GM19324 (cell line): ENCODE data around the gene DHH.

Source experiments
- ATAC-seq: cut with Tn5 transposase; IDR thresholded peaks from one replicate; pipeline ENCODE4 v1.9.1; 2021; ENCODE audit warnings: mild to moderate bottlenecking, moderate library complexity; ENCODE audit not compliant: unreplicated experiment, low FRiP score

DHH gene

GRCh38 chr12:49109641-49110463 is 15.3 kb upstream of the DHH start:
- no peak for ATAC-seq

GRCh38 chr12:49108958-49109404 is 14.4 kb upstream of the DHH start:
- no peak for ATAC-seq

GRCh38 chr12:49105504-49106084 is 11.0 kb upstream of the DHH start:
- ATAC-seq = no peak

GRCh38 chr12:49104822-49105221 is 10.2 kb upstream of the DHH start:
- no peak for ATAC-seq

- ATAC-seq = no peak
Measured at GRCh38 chr12:49100380-49100779, 5.8 kb upstream of the DHH start.

GRCh38 chr12:49098703-49099102 is 4.1 kb upstream of the DHH start:
- no peak for ATAC-seq

GRCh38 chr12:49098035-49098451 is 3.4 kb upstream of the DHH start:
- no peak for ATAC-seq

- no peak for ATAC-seq
Measured at GRCh38 chr12:49097381-49097780, 2.8 kb upstream of the DHH start.

- ATAC-seq = no peak
Measured at GRCh38 chr12:49094975-49095365, 369 bp upstream of the DHH start.

- no peak for ATAC-seq
Measured at GRCh38 chr12:49093792-49094159, 825 bp downstream of the DHH start.

GRCh38 chr12:49092816-49093406 is 1.7 kb downstream of the DHH start:
- ATAC-seq = no peak

GRCh38 chr12:49092086-49092815 is 2.4 kb downstream of the DHH start:
- no peak for ATAC-seq

- ATAC-seq = no peak
Measured at GRCh38 chr12:49091836-49092085, 2.8 kb downstream of the DHH start.

GRCh38 chr12:49091056-49091835 is 3.4 kb downstream of the DHH start:
- ATAC-seq = no peak

- ATAC-seq = no peak
Measured at GRCh38 chr12:49089821-49090773, 4.5 kb downstream of the DHH start.

- no peak for ATAC-seq
Measured at GRCh38 chr12:49088932-49089330, 5.7 kb downstream of the DHH start.

GRCh38 chr12:49088150-49088931 is 6.3 kb downstream of the DHH start:
- peak; percentile 64 for ATAC-seq

- no peak for ATAC-seq
Measured at GRCh38 chr12:49086116-49086515, 8.5 kb downstream of the DHH start.

- ATAC-seq = no peak
Measured at GRCh38 chr12:49084438-49084837, 10.2 kb downstream of the DHH start.
